NCI-H2107 treated with DMSO at 0.1 percent for 48 hours (cell line): Measurements from ENCODE around the gene PSTPIP2.

Source experiments
- DNase-seq: peaks from one replicate; lab custom pipeline; 2025; ENCODE audit not compliant: unreplicated experiment; lab: John Stamatoyannopoulos, UW

PSTPIP2 gene

DNA sequence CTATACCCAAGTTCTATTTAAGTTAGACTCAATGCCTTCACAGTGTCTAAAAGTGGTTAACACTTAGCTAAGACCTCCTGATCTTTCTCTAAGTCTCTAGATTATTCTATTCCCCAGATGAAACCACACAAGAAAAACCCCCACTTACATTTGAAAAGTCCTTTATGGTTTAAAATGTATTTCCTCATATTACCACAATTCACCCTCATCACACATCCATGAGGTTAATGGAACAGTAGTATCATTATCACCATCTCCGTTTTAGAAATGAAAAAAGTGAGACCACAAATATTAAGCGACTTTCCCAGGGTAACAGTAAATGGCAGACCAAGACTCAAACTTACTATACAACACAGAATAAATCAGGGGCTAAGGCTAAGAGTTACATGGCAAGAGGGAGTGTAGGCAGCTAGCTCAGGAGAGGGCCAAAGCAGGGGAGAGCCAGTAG lies 133.5 kb downstream of the PSTPIP2 start:
- DNase-seq: no peak

GRCh38 chr18:45935591-45936335 lies 136.3 kb downstream of the PSTPIP2 start:
- DNase-seq: no peak
